Measurements from ENCODE around the gene WNK2.

Gene WNK2

DNA sequence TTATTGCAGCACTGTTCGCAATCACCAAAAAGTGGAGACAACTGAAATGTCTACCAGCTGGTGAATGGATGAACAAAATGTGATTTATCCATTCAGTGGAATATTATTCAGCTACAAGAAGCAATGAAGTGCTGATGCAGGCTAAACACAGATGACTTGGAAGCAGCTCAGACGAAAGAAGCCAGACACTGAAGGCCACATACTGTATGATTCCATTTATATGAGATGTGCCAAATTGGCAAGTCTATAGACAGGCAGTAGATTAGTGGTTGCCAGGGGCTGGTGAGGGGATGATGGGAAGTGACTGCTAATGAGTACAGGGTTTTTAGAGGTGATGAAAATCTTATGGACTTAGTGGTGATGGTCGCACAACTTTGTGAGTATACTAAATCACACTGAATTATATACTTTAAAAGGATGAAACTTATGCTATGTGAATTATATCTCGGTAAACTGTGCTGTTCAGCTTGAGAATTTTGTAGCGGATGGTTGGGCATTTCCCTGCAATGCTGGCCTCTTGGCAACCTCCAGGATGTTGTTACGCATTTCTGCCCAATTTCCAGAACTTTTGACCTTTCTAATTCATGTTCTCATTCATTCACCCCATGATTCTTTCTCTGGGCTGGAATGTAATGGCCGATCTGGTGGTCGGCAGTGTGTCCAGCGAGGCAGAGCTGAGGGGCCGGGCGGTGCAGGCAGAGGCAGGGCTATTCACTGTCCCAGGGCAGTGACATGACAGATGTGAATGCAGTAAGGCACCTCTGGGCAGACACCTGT is 22.0 kb upstream of the WNK2 start:
- DNase-seq (ENCODE audit: low read depth in 2 of 2), result no peak

DNA sequence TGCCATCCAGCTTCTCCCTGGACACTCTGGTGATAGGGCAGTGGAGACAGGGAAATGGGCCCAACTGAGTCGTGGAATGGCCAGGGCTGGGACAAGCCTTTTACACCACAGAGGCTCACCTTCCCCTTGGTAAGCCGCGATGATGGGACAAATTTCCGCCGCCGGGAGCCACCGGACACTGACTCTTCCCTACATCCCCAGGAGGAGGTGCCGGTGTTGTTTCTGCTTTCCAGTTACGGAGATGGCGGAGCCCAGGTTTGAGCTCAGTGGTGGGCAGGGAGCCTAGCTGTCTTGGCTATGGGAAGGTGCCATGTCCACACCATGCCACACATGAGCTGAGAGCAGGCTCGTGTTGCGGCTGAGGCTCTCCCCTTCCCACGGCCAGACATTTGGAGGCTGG is 19.9 kb upstream of the WNK2 start:
- no peak for DNase-seq (ENCODE audit: low read depth in 2 of 2)

GRCh38 chr9:93166699-93167098 is 17.2 kb upstream of the WNK2 start:
- DNase-seq (ENCODE audit: low read depth in 2 of 2), result no peak

- DNase-seq (ENCODE audit: low read depth in 2 of 2), result no peak
These were observed 16.8 kb upstream of the WNK2 start for GRCh38 chr9:93167185-93167584.

- DNase-seq (ENCODE audit: low read depth in 2 of 2), result no peak
These were observed 16.1 kb upstream of the WNK2 start for GRCh38 chr9:93167838-93168237.

GRCh38 chr9:93168581-93168980 is 15.4 kb upstream of the WNK2 start:
- DNase-seq (ENCODE audit: low read depth in 2 of 2), result no peak

DNA sequence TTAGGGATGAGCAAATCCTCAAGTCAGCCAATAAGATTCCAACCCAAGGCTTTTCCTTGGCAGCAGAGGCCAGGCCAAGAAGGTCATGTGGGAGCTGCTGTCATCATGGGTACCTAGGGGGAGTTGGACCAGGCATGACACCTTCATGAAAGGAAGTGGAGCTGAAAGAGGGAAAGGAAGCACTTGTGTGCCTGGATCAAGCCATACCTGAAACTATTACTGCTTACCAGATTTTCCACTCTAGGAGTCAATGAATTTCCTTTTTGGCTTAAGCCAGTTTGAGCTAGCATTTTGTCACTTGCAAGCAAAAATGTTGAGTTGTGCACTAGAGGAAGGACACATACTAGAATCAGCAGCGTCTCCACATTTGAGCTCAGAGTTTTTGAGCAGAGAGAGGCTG is 14.5 kb upstream of the WNK2 start:
- DNase-seq (ENCODE audit: low read depth in 2 of 2), result no peak

DNA sequence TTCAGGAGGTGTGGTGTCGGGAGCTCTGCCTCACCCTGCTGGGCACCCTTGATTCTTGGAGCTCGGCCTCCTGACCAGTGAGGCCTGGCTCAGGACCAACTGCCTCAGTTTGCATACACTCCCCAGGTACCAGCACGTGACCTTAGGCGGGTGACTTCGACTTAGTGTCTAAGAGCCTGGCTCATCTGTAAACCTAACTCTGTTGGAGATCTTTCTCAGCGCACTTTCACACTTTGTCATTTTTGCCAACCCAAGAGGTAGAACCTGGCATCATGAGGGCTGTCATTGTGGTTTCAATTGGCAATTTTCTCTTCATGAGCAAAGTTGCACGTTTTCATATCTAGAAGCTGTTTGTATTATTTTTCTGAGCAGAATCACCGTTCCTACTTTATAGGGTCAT is 13.4 kb upstream of the WNK2 start:
- no peak for DNase-seq (ENCODE audit: low read depth in 2 of 2)

- DNase-seq (ENCODE audit: low read depth in 2 of 2), result no peak
These were observed 12.5 kb upstream of the WNK2 start for GRCh38 chr9:93171261-93171990.

- DNase-seq (ENCODE audit: low read depth in 2 of 2), result no peak
These were observed 11.1 kb upstream of the WNK2 start for GRCh38 chr9:93172666-93173364.

DNA sequence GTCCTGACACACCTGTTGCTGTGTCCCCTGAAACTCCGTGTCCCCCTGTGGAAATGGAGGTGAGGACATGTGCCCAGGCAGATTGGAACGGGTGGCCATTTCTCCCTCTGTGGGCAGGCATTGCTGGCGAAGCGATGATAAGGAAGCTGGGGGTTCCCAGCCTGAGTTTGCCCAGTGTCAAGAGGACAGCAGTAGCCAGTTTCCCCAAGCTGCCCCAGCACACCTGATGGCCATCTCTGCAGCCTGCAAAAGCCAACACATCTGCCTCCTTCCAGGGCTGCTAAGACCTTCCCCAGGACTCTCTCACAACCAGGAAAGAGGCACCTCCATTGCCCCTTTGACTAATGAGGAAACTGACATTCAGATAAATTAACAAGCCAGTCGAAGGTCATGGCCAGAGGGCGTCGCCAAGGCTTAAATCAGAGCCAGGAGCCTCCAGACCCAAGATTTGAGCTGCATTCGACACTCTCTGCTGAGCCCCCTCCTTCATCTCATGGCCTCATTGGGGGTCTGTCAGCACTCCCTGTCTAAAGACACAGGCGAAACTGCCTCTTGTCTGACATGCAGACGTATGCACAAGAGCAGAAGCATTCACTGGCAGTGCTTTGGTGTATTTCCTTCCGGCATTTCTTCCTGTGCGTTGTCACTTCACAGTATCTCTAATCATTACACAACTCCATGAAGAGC is 10.4 kb upstream of the WNK2 start:
- DNase-seq (ENCODE audit: low read depth in 2 of 2), result no peak

GRCh38 chr9:93174976-93175375 is 9.0 kb upstream of the WNK2 start:
- DNase-seq (ENCODE audit: low read depth in 2 of 2), result no peak

- DNase-seq (ENCODE audit: low read depth in 2 of 2), result no peak
These were observed 6.3 kb upstream of the WNK2 start for GRCh38 chr9:93177676-93178075.

DNA sequence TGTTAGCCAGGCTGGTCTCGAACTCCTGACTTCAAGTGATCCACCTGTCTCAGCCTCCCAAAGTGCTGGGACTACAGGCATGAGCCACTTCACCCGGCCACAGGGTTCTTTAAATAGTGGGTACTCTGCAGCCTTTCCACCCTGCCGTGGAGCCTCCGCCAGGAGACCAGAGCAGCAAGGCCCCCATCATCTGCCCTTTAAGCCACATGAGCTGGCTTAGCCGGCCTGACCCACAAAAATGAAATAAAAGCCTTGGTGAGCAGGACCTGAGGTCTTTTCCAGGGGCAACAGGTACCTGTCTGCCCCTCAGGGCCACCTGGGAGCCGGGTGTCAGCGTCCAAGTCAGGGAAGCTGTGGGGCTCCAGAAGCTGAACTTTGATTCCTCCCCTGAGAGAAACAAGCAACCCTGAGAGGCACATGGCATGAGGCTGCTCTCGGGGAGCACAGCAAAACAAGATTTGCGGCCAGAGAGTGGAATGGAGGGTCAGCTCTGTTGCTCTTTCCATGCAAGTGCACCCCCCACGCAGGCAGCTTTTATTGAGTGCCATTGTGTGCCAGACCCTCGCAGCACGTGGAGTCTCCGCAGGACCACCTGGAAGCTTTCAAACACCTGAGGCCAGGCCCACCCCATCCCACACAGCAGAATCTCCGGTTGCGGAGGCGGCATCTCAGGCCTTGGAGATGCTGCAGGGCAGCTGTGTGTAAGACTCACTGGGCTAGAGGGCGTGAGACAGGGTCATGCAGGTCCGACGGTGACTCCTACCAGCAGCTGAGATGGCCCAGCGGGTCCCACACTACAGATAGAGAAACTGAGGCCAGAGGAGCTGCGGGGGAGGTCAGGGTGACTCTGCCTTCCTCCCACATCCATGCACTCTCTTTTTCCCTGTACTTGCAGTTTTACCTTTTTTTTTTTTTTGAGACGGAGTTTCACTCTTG is 4.8 kb upstream of the WNK2 start:
- no peak for DNase-seq (ENCODE audit: low read depth in 2 of 2)

GRCh38 chr9:93180938-93181337 is 3.0 kb upstream of the WNK2 start:
- no peak for DNase-seq (ENCODE audit: low read depth in 2 of 2)

- DNase-seq (ENCODE audit: low read depth in 2 of 2), result no peak
These were observed 2.1 kb upstream of the WNK2 start for GRCh38 chr9:93181672-93182435.

DNA sequence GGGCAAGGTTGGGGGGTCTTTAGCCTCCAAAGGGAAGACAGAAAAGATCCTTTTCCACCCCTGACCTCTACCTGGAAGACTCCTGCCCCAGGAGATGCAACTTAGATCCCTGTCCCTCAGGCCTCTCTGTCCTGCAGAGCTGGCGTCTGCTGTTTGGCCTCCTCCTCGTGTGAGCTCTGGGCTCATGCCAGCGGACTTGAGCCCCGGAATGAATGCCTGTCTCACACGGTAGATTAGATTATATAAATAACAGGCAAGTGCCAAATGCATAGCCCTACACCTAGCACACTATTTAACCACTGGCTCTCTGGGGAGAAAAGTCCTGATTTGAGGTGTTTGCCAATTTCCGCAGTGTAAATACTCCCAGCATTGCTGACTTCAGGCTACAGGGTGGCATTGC is 1.4 kb upstream of the WNK2 start:
- DNase-seq (ENCODE audit: low read depth in 2 of 2), result no peak

DNA sequence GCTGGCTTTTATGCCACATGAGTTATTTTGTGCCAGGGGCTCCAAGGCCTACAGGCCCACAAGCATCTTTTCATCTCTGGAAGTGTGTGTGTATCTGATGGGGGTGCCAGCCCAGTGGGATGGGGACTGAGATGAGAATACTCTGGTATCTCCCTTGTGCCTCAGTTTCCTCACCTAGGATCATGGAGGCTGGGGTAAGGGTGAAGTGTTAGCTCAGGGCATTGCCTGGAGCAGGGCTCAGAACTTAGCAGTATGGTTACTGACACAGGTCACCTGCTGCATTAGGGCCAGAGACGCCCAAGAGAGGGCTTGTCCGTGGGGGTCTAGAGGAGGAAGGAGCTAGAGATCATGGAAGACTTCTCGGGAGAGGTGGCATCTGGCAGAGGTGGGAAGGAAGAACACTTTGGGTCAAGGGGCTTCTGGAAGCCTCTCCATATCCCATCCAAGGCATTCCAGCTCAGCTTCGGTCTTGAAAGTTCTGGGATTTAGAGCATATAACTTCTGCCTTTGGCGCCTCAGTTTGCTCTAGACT is 742 bp upstream of the WNK2 start:
- DNase-seq (ENCODE audit: low read depth in 2 of 2), result no peak

- DNase-seq (ENCODE audit: low read depth in 2 of 2), result peak in 1 of 2 donors; percentile 9
These were observed 710 bp downstream of the WNK2 start for GRCh38 chr9:93184432-93185265.
